ACC112 (cell line): Measurements from ENCODE around the gene ARHGEF1.
A peak's percentile ranks its signal among the peaks of the same experiment; 100 is the strongest.
"Not testable (repeated sequence)": the region's sequence is repeated elsewhere in the genome, so short reads cannot be mapped to it uniquely, and the experiment has no call there.

Source experiments
- H2AFZ ChIP-seq: fragments of 200-600 bp; sonication (generic); one replicate; pipeline ENCODE4 v1.6.0; 2017; ENCODE audit warnings: antibody characterized with exemption, low read length; ENCODE audit not compliant: unreplicated experiment
- H3K27ac ChIP-seq: fragments of 200-600 bp; sonication (generic); 2 replicates; pipeline ENCODE4 v1.5.1; 2014; ENCODE audit warnings: low read depth, mild to moderate bottlenecking, antibody characterized with exemption, low read length, moderate library complexity
- H3K27me3 ChIP-seq: fragments of 200-600 bp; sonication (generic); 2 replicates; pipeline ENCODE4 v1.6.1; 2014; ENCODE audit warnings: mild to moderate bottlenecking, antibody characterized with exemption, low read length, moderate library complexity, mixed read lengths; ENCODE audit not compliant: insufficient read depth
- H3K36me3 ChIP-seq: fragments of 200-600 bp; sonication (generic); 2 replicates; pipeline ENCODE4 v1.6.1; 2016; ENCODE audit warnings: mild to moderate bottlenecking, antibody characterized with exemption, low read length, moderate library complexity, mixed read lengths; ENCODE audit not compliant: insufficient read depth
- H3K4me1 ChIP-seq: fragments of 200-600 bp; sonication (generic); one replicate; pipeline ENCODE4 v1.6.1; 2016; ENCODE audit warnings: low read length, mixed read lengths; ENCODE audit not compliant: insufficient read depth, unreplicated experiment, control insufficient read depth
- H3K4me3 ChIP-seq: fragments of 200-600 bp; sonication (generic); 2 replicates; pipeline ENCODE4 v1.5.1; 2014; ENCODE audit warnings: mild to moderate bottlenecking, low read depth, low read length
- H3K79me2 ChIP-seq: fragments of 200-600 bp; sonication (generic); one replicate; pipeline ENCODE4 v1.6.0; 2016; ENCODE audit warnings: low read length; ENCODE audit not compliant: control insufficient read depth, unreplicated experiment, insufficient read depth

Gene ARHGEF1

GRCh38 chr19:41872775-41873647, 10.0 kb upstream of the ARHGEF1 start:
- Histone ChIP-seq H3K4me1 (no peaks in the 10 kb centered on the region), H2AFZ (no peak overlapping the region), H3K36me3 (no peaks in the 10 kb centered on the region), H3K79me2 (peaks cover 3% of the 10 kb centered on the region), H3K27me3 (no peaks in the 10 kb centered on the region), H3K27ac (no peak overlapping the region), H3K4me3 (no peak overlapping the region)

GRCh38 chr19:41875973-41876372, 7.0 kb upstream of the ARHGEF1 start:
- H3K36me3 ChIP-seq, H3K79me2 ChIP-seq, H3K4me1 ChIP-seq, H3K27ac ChIP-seq, H3K27me3 ChIP-seq, H2AFZ ChIP-seq, H3K4me3 ChIP-seq: not testable (repeated sequence)

DNA sequence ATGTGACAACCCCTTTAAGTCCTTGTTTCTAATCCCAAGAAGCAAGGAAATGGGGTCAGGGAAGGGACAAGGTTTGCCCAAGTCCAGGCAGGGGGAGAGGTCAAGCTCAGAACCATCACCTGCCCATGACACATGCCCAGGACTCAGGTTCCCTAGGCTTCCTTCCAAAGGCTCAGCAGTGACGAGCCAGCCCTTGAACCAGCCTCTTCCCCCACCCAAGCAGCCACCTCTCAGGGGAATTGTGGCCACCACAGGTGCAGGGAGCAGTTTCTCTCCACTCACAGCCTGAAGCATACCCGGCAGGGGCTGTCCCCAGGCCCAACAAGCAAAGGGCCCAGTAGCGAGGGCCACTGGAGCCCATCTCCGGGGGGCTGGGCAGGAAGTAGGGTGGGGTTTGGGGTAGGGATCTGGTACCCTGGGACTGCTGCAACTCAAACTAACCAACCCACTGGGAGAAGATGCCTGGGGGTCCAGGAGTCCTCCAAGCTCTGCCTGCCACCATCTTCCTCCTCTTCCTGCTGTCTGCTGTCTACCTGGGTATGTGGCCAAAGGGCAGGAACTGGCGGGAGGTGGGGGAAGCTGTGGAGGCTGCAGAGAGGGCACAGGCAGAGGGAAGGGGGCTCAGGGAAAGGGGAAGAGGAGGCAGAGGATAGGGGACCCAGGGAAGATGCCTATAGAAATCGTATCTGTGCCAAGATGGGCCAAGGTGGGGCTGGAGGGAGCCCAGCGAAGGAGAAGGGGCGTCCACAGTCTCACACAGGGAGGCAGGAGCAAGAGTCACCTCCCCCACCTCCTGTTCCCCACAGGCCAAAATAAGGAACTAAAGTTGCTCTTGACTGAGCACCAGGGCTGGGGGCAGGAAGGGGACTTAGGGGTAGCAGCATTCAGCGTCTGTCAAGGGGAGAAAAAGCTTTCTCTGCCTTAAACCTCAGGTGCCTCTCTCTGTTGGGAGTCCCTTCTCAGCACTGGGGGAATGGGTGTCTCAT, 5.8 kb upstream of the ARHGEF1 start, which contains the start of gene CD79A:
TSS of gene CD79A (plus strand) at position 433 of the 986 bp plus-strand sequence. CDS start at position 459, 26 bp downstream.
- Histone ChIP-seq H3K79me2 (no peaks in the 10 kb centered on the region), H3K4me3 (no peak within 1 kb of the TSS), H2AFZ (no peak within 1 kb of the TSS), H3K27me3 (no peaks in the 10 kb centered on the region), H3K36me3 (no peaks in the 10 kb centered on the region), H3K27ac (no peak within 1 kb of the TSS), H3K4me1 (no peaks in the 10 kb centered on the region)

- H2AFZ ChIP-seq, result no peak overlapping the region
- H3K27me3 ChIP-seq, result no peaks in the 10 kb centered on the region
- H3K4me3 ChIP-seq, result no peak overlapping the region
- no peak overlapping the region for H3K27ac ChIP-seq
- H3K4me1 ChIP-seq, result no peaks in the 10 kb centered on the region
- H3K36me3 ChIP-seq, result no peaks in the 10 kb centered on the region
- H3K79me2 ChIP-seq, result no peaks in the 10 kb centered on the region
These were observed 4.8 kb upstream of the ARHGEF1 start for GRCh38 chr19:41877916-41878905.

DNA sequence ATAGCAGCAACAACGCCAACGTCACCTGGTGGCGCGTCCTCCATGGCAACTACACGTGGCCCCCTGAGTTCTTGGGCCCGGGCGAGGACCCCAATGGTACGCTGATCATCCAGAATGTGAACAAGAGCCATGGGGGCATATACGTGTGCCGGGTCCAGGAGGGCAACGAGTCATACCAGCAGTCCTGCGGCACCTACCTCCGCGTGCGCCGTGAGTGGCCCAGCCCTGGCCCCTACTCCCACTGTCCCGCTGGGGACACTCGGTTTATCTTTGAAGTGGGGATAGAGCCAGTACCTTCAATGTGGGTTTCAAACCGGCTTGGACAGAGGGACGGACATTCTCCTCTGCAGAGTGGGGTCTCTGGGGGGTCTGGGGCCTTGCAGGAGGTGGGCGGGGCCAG, 3.9 kb upstream of the ARHGEF1 start:
- Histone ChIP-seq H3K4me3 (no peak overlapping the region), H3K36me3 (no peaks in the 10 kb centered on the region)

GRCh38 chr19:41879670-41880328, 3.2 kb upstream of the ARHGEF1 start:
- Histone ChIP-seq H3K79me2 (peaks cover 5% of the 10 kb centered on the region), H3K36me3 (no peaks in the 10 kb centered on the region), H2AFZ (no peak overlapping the region), H3K4me3 (no peak overlapping the region), H3K27ac (no peak overlapping the region), H3K4me1 (peaks cover under 1% of the 10 kb centered on the region), H3K27me3 (no peaks in the 10 kb centered on the region)

More for the DNA sequence above, 3.9 kb upstream of the ARHGEF1 start:
- Histone ChIP-seq H3K27me3 (no peaks in the 10 kb centered on the region), H3K27ac (no peak overlapping the region), H3K79me2 (no peaks in the 10 kb centered on the region), H2AFZ (no peak overlapping the region), H3K4me1 (no peaks in the 10 kb centered on the region)

GRCh38 chr19:41880329-41880708, 2.7 kb upstream of the ARHGEF1 start:
- no peak overlapping the region for H3K27ac ChIP-seq
- H2AFZ ChIP-seq, result no peak overlapping the region
- peaks cover 4% of the 10 kb centered on the region for H3K4me1 ChIP-seq
- H3K27me3 ChIP-seq, result no peaks in the 10 kb centered on the region
- no peak overlapping the region for H3K4me3 ChIP-seq
- H3K36me3 ChIP-seq, result no peaks in the 10 kb centered on the region
- H3K79me2 ChIP-seq, result peaks cover 9% of the 10 kb centered on the region

DNA sequence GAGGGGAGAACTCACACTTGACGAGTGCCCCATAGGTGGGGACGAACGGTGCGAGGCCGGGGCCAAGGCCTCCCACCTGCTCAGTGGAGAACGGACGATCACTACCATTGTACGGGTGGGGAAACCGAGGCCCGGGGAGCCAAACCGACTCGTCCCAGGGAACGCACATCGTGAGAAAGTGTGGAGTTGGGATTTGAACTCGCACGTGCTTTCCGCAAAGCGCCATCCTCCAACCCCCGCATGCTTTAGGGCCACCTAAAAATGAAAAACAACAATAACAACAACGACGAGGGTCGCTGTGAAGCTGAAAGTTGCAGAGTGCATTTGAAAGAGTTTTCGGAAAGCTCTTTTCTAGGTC, 458 bp downstream of the ARHGEF1 start:
- H3K79me2 ChIP-seq, result peaks cover 30% of the 10 kb centered on the region
- H3K4me1 ChIP-seq, result peaks cover 14% of the 10 kb centered on the region
- no peaks in the 10 kb centered on the region for H3K27me3 ChIP-seq
- H3K36me3 ChIP-seq, result no peaks in the 10 kb centered on the region
- H3K27ac ChIP-seq, result no peak overlapping the region
- H3K4me3 ChIP-seq, result peak overlapping the region; percentile 86
- H2AFZ ChIP-seq, result peak overlapping the region; percentile 84

- peaks cover 14% of the 10 kb centered on the region for H3K4me1 ChIP-seq
- H3K79me2 ChIP-seq, result peaks cover 30% of the 10 kb centered on the region
- H2AFZ ChIP-seq, result peak overlapping the region; percentile 84
- H3K27me3 ChIP-seq, result no peaks in the 10 kb centered on the region
- H3K27ac ChIP-seq, result 0 out of 2 replicates have a peak overlapping the region, but pooled peaks have one; percentile 9
- H3K4me3 ChIP-seq, result peak overlapping the region; percentile 95
- no peaks in the 10 kb centered on the region for H3K36me3 ChIP-seq
These were observed 1.1 kb downstream of the ARHGEF1 start for GRCh38 chr19:41883821-41884733.
